Coronary artery (tissue), 2 donors: Measurements from ENCODE around the gene MS4A13.

Experiments used
- DNase-seq: peaks from one replicate; pipeline ENCODE4 v3.0.0-alpha.2; 2017; ENCODE audit warnings: low spot score
- H3K27ac ChIP-seq, 2 donors: fragments of 200-600 bp; sonication (generic); one replicate each; pipeline ENCODE4 v1.5.1; 2016 to 2019
- H3K4me3 ChIP-seq: fragments of 200-600 bp; sonication (generic); 2 replicates; pipeline ENCODE4 v1.5.1; 2016; ENCODE audit warnings: mild to moderate bottlenecking, moderate library complexity
- TF ChIP-seq, protein P1 (sequence below): fragments of 200-600 bp; sonication (generic); IDR thresholded peaks from one replicate; pipeline ENCODE4 v1.5.1; 2019; ENCODE audit warnings: antibody characterized with exemption

Gene MS4A13

DNA sequence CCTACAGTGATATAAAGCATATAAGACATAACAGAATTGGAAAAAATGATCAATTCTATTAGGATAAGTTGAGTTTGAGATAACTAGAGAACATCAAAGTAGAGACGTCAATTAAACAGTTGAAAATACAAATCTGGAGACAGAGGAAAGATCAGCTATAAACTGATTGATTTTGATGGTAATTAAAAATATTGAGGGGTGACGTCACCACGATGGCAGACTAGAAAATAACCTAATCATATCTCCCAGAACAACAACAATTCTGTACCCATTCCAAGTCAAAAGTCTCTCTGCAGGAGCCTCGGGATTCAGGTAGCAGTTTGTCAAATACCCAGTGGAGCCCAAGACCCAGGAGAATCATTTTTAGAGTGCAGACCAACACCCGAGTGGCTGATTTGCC, 28.9 kb downstream of the MS4A13 start:
- no peak for DNase-seq
- TF ChIP-seq, protein P1, sequence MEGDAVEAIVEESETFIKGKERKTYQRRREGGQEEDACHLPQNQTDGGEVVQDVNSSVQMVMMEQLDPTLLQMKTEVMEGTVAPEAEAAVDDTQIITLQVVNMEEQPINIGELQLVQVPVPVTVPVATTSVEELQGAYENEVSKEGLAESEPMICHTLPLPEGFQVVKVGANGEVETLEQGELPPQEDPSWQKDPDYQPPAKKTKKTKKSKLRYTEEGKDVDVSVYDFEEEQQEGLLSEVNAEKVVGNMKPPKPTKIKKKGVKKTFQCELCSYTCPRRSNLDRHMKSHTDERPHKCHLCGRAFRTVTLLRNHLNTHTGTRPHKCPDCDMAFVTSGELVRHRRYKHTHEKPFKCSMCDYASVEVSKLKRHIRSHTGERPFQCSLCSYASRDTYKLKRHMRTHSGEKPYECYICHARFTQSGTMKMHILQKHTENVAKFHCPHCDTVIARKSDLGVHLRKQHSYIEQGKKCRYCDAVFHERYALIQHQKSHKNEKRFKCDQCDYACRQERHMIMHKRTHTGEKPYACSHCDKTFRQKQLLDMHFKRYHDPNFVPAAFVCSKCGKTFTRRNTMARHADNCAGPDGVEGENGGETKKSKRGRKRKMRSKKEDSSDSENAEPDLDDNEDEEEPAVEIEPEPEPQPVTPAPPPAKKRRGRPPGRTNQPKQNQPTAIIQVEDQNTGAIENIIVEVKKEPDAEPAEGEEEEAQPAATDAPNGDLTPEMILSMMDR = no peak
- no peak overlapping the region for H3K27ac ChIP-seq
- no peak overlapping the region for H3K4me3 ChIP-seq

DNA sequence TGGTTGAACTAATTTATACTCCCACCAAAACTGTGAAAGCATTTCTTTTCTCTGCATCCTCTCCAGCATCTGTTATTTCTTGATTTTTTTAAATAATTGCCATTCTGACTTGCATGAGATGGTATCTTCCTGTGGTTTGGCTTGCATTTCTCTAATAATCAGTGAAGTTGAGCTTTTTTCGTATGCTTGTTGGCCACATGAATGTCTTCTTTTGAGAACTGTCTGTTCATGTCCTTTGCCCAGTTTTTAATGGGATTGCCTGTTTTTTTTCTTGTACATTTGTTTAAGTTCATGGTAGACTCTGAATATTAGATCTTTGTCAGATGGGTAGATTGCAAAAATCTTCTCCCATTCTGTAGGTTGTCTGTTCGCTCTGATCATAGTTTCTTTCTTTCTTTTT, 46.1 kb downstream of the MS4A13 start:
- Histone ChIP-seq H3K4me3 (no peak overlapping the region), H3K27ac (no peak overlapping the region)
- no peak for DNase-seq
- TF ChIP-seq, protein P1 = no peak

DNA sequence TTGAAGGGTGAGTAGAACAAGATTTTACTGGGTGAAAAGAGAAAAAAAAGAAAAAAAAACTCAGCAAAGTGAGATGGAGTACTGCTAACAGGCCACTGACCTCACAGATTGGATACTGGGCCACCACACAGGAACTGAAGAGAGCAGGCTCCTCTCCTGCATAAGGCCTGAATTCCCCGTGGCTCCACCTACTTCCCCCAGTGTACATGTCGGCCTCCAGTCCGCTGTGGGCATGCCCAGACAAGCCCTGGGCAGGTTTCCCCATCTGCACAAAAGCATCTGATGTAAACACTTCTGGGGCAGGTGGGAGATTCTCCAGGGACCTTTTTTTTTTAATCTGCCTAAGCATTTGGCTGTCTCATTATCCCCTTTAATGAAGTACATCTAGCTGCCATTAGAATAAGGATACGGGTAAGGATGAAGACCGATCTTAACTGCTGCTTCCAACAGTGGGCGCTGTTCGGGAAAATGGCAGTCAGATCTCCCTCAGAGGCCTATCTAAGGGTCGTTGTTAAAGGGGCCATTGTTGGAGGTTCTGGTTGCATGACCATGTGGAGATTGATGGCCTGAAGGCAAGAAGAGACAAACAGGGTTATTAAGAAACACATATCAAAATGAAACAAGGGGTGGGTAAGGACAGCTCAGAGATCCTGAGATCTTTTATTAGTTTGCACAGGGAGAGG, 48.5 kb downstream of the MS4A13 start:
- TF ChIP-seq, protein P1 = no peak
- H3K27ac ChIP-seq = no peak overlapping the region
- DNase-seq = no peak

DNA sequence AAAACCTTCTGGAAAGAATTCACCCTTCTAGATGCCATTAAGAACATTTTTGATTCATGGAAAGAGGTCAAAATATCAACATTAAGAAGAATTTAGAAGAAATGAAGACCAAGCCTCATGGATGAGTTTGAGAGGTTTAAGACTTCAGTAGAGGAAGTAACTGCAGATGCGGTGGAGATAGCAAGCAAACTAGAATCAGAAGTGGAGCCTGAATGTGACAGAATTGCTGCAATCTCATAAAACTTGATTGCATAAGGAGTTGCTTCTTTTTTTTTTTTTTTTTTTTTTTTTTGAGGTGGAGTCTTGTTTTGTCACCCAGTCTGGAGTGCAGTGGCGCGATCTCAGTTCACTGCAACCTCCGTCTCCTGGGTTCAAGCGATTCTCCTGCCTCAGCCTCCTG, 51.6 kb downstream of the MS4A13 start:
- Histone ChIP-seq H3K4me3 (no peak overlapping the region), H3K27ac (no peak overlapping the region)
- TF ChIP-seq, protein P1 = no peak
- no peak for DNase-seq

More for the DNA sequence above, 48.5 kb downstream of the MS4A13 start:
- H3K4me3 ChIP-seq = no peak overlapping the region

DNA sequence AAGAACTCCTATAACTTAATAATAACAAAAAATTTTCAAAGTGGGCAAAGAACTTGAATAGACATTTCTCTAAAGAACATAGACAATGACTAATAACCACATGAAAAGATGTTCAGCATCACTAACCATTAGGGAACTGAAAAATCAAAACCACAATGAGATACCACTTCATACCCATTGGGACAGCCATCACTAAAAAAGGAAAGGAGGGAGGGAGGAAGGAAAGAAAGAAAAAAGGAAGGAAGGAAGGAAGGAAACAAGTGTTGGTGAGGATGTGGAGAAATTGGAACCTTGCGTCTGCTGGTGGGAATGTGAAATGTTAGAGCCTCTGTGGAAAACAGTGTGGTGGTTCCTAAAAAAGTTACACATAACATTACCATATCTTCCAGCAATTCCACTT, 55.8 kb downstream of the MS4A13 start:
- no peak overlapping the region for H3K4me3 ChIP-seq
- no peak for DNase-seq
- TF ChIP-seq, protein P1 = no peak
- no peak overlapping the region for H3K27ac ChIP-seq

DNA sequence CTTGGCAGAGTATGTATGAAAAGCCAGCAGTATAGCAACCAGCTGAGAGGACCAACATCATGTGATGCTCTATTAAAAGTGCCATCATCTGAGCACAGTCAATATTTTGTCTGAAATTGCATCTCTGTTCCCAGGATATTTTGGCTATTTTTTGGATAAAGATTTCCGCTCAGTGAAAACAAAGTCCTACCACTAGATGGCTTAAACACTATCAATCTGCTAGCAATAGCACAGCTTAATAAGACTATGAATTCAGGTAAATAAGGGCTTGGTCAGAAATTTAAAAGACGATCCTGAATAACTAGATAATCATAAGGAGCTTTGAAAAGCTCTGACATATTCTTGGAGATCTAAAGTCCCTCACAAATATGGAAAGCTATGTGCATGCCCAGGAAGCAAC, 74.4 kb downstream of the MS4A13 start:
- TF ChIP-seq, protein P1 = no peak
- Histone ChIP-seq H3K4me3 (no peak overlapping the region), H3K27ac (no peak overlapping the region)
- no peak for DNase-seq
